Kidney (tissue), 14 donors: ENCODE measurements around the gene SUGCT. TPM values are rescaled to one million over a fixed set of nuclear protein-coding genes. Genes with fewer than 3 reads are reported as not detected.

Experiments
- DNase-seq, 5 donors: peaks; one replicate each; pipeline ENCODE4 v3.0.0-alpha.2; 2013 to 2020
- FAIRE-seq: peaks from 2 replicates; lab custom pipeline; 2012; peaks lifted over from hg19 to GRCh38; lab: Jason Lieb, UNC
- H3K27ac ChIP-seq, 2 donors: one replicate each; pipeline ENCODE4 v1.7.0; 2013; ENCODE audit warnings: low read depth in 2 of 2, low read length in 2 of 2, inconsistent platforms in 1 of 2
- H3K27me3 ChIP-seq: one replicate; pipeline ENCODE4 v1.7.1; 2013; ENCODE audit warnings: low read length, inconsistent platforms; ENCODE audit not compliant: control insufficient read depth, insufficient read depth
- H3K36me3 ChIP-seq, 3 donors: one replicate each; pipeline versions ENCODE4 v1.7.0 to v1.7.1; 2013; ENCODE audit warnings: low read length in 3 of 3, control low read depth in 1 of 3, inconsistent platforms in 1 of 3; ENCODE audit not compliant: insufficient read depth in 3 of 3, control insufficient read depth in 2 of 3
- H3K4me1 ChIP-seq, 3 donors: one replicate each; pipeline versions ENCODE4 v1.7.0 to v1.7.1; 2013; ENCODE audit warnings: low read length in 3 of 3, inconsistent platforms in 1 of 3, low read depth in 1 of 3; ENCODE audit not compliant: control insufficient read depth in 2 of 3, insufficient read depth in 2 of 3
- H3K4me3 ChIP-seq, 3 donors: one replicate each; pipeline versions ENCODE4 v1.7.0 to v1.8.1; 2013; ENCODE audit warnings: low read length in 3 of 3, control low read depth in 1 of 3, inconsistent platforms in 1 of 3
- H3K9ac ChIP-seq, 3 donors: one replicate each; pipeline versions ENCODE4 v1.7.0 to v1.7.1; 2013; ENCODE audit warnings: low read length in 3 of 3, control low read depth in 1 of 3, inconsistent platforms in 1 of 3
- H3K9me3 ChIP-seq, 3 donors: one replicate each; pipeline versions ENCODE4 v1.7.0 to v1.7.1; 2013; ENCODE audit warnings: low read length in 3 of 3, control low read depth in 1 of 3, inconsistent platforms in 1 of 3; ENCODE audit not compliant: control insufficient read depth in 2 of 3, insufficient read depth in 1 of 3
- intact Hi-C: fragments of 100-400 bp; cut with DNase I; formaldehyde crosslinking; loops from one replicate; pipeline ENCODE4 v1.11.1; 2022
- polyA plus RNA-seq: library from polyadenylated mRNA; stranded (reverse); fragments of 350-450 nt; fragmentation: Illumina TruSeq; extraction: RNeasy Lipid Tissue Mini Kit (QIAGEN cat#74804); gene quantifications from one replicate; pipeline ENCODE4 v1.2.3, GENCODE V29; 2014; ENCODE audit warnings: low read depth, low replicate concordance; ENCODE audit not compliant: insufficient read depth
- total RNA-seq: library from RNA; stranded (reverse); fragmentation: NEBNext Ultra II Directional; extraction: Animal tissue kit (Norgen Biotek cat#: 25700); gene quantifications from one replicate; pipeline ENCODE4 v1.2.1, GENCODE V29; 2021
- TF ChIP-seq, protein P1 (sequence below): IDR thresholded peaks from 3 replicates; pipeline ENCODE4 v1.5.1; 2012; ENCODE audit warnings: mild to moderate bottlenecking, moderate library complexity, borderline replicate concordance; ENCODE audit not compliant: insufficient read depth; ENCODE audit errors: extremely low read depth
- donor health status: control.
- donor health status: control.
- donor health status: control.
- donor health status: control.
- donor health status: control.
- donor health status: DM: yes; HTN: yes; CAD: no.
- donor health status: Normal renal cell carcinoma (clear cell type).

Gene SUGCT
- total and polyA plus RNA-seq, 2 donors from 2014 or later, result 7.6 to 45.1 TPM

DNA sequence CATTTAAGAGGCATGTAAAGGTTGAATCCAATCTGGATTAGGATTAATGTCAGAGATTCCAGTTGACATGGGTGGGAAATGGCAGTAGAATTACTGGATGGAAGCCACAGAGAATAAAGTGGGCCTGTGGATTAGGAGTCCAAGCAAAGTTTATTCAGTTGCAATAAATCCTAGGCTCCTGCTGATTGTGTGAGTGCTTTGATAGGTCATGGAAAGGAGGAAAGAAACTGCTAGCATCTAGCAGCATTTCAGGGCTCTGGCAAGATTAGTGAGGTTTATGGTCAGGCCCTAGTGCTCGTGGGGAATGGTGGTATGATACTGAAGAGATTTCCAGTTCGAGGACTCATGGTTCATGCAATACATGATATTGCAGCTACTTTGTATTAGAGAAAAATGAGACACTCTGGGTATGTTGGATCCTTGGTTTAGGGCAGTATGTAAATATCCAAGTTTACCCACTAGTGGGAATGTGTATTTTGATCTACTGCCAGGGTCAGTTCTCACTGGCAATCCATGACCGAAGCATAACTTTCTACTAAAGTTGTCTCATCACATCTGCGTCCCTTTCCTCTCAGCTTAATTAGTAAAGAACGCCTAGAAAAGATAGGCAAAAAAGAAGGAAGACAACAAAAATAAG is 235.0 kb downstream of the SUGCT start:
- TF ChIP-seq, protein P1, sequence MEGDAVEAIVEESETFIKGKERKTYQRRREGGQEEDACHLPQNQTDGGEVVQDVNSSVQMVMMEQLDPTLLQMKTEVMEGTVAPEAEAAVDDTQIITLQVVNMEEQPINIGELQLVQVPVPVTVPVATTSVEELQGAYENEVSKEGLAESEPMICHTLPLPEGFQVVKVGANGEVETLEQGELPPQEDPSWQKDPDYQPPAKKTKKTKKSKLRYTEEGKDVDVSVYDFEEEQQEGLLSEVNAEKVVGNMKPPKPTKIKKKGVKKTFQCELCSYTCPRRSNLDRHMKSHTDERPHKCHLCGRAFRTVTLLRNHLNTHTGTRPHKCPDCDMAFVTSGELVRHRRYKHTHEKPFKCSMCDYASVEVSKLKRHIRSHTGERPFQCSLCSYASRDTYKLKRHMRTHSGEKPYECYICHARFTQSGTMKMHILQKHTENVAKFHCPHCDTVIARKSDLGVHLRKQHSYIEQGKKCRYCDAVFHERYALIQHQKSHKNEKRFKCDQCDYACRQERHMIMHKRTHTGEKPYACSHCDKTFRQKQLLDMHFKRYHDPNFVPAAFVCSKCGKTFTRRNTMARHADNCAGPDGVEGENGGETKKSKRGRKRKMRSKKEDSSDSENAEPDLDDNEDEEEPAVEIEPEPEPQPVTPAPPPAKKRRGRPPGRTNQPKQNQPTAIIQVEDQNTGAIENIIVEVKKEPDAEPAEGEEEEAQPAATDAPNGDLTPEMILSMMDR, result no peak
- intact Hi-C loops, result no loop called here
- no peaks in the 10 kb centered on the region for H3K4me1 ChIP-seq
- no peak overlapping the region for H3K27ac ChIP-seq
- H3K9me3 ChIP-seq, result no peaks in the 10 kb centered on the region
- DNase-seq (no peak), FAIRE-seq (no peak)
- no peaks in the 10 kb centered on the region for H3K36me3 ChIP-seq
- no peaks in the 10 kb centered on the region for H3K27me3 ChIP-seq
- no peak overlapping the region for H3K4me3 ChIP-seq
- no peak overlapping the region for H3K9ac ChIP-seq

DNA sequence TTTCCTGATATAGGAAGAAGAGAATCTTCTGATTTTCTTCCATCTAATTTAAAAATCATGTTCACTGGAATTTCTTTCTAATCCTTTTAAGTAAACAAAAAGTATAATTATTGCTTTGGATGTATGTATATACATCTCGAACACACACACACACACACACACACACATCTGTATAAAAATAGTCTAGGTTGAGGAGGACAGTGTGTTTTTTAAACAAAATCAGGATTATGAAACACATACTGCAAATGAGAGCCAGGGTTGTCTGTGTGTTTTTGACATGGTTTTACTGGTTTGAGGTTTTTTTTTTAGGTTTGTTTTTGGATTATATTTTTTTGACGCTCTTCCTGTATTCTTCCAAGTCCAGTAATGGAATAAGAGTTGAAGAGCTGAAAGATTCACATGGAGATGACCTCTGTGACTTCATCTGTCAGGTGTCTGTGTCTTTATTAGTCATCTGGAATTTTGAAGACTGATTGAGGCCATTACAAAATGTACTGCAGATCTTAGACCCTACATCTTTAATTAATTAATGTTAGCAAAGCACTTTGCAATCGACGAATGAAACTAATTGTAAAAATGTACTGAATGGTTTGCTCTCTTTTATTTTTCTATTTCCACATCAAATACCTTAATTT is 237.1 kb downstream of the SUGCT start:
- Histone ChIP-seq H3K9me3 (no peaks in the 10 kb centered on the region), H3K36me3 (no peaks in the 10 kb centered on the region), H3K27ac (no peak overlapping the region), H3K27me3 (no peaks in the 10 kb centered on the region), H3K4me3 (no peak overlapping the region), H3K4me1 (no peaks in the 10 kb centered on the region), H3K9ac (no peak overlapping the region)
- FAIRE-seq (no peak), DNase-seq (no peak)
- TF ChIP-seq, protein P1, result no peak
- intact Hi-C loops, result no loop called here

GRCh38 chr7:40374575-40374974 is 239.8 kb downstream of the SUGCT start:
- FAIRE-seq (no peak), DNase-seq (no peak)
- TF ChIP-seq, protein P1, result no peak
- no peak overlapping the region for H3K4me3 ChIP-seq
- no peaks in the 10 kb centered on the region for H3K27me3 ChIP-seq
- intact Hi-C loops, result no loop called here
- peaks cover 0 to 2% (median 0%) of the 10 kb centered on the region in 3 donors for H3K9me3 ChIP-seq
- H3K4me1 ChIP-seq, result no peaks in the 10 kb centered on the region
- H3K9ac ChIP-seq, result no peak overlapping the region
- H3K27ac ChIP-seq, result no peak overlapping the region
- H3K36me3 ChIP-seq, result no peaks in the 10 kb centered on the region
